ENCODE measurements around the gene P4HB.

DNA sequence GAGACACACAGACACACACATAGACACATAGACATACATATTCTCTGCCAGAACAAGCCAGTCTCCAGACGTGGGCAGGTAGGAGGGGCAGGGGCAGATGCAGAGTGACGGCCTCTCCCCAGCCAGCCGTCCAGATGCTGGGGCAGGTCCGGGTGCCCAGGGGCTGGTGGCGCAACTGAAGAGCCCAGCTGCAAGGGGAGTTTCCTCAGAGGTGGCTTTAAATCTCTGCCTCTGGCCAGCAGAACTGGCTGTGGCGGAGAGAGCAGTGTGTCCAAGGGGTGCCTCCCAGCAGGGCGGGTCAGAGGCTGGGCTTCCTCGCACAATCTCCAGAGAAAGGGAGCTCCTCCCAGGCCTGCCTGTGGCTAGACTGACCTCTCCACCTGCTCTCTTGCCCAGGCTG, 65.8 kb downstream of the P4HB start:
- TF ChIP-seq, protein P1, sequence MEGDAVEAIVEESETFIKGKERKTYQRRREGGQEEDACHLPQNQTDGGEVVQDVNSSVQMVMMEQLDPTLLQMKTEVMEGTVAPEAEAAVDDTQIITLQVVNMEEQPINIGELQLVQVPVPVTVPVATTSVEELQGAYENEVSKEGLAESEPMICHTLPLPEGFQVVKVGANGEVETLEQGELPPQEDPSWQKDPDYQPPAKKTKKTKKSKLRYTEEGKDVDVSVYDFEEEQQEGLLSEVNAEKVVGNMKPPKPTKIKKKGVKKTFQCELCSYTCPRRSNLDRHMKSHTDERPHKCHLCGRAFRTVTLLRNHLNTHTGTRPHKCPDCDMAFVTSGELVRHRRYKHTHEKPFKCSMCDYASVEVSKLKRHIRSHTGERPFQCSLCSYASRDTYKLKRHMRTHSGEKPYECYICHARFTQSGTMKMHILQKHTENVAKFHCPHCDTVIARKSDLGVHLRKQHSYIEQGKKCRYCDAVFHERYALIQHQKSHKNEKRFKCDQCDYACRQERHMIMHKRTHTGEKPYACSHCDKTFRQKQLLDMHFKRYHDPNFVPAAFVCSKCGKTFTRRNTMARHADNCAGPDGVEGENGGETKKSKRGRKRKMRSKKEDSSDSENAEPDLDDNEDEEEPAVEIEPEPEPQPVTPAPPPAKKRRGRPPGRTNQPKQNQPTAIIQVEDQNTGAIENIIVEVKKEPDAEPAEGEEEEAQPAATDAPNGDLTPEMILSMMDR (IDR thresholded peaks at IDR 0.05), result no peak
- TF ChIP-seq POLR2A (IDR thresholded peaks at IDR 0.05), result no peak
